IPS-18c (cell line): Measurements from ENCODE around the gene MLX.
"Not testable (repeated sequence)": the region's sequence is repeated elsewhere in the genome, so short reads cannot be mapped to it uniquely, and the experiment has no call there.

ENCODE experiments used
- H3K4me3 ChIP-seq: 2 replicates; pipeline ENCODE4 v1.7.0; 2013; ENCODE audit warnings: low read depth, mild to moderate bottlenecking, low read length, moderate library complexity; ENCODE audit not compliant: insufficient read depth
- H3K9me3 ChIP-seq: one replicate; pipeline ENCODE4 v1.6.1; 2013; ENCODE audit warnings: mild to moderate bottlenecking, low read length, moderate library complexity; ENCODE audit not compliant: control insufficient read depth, insufficient read depth

Gene MLX

DNA sequence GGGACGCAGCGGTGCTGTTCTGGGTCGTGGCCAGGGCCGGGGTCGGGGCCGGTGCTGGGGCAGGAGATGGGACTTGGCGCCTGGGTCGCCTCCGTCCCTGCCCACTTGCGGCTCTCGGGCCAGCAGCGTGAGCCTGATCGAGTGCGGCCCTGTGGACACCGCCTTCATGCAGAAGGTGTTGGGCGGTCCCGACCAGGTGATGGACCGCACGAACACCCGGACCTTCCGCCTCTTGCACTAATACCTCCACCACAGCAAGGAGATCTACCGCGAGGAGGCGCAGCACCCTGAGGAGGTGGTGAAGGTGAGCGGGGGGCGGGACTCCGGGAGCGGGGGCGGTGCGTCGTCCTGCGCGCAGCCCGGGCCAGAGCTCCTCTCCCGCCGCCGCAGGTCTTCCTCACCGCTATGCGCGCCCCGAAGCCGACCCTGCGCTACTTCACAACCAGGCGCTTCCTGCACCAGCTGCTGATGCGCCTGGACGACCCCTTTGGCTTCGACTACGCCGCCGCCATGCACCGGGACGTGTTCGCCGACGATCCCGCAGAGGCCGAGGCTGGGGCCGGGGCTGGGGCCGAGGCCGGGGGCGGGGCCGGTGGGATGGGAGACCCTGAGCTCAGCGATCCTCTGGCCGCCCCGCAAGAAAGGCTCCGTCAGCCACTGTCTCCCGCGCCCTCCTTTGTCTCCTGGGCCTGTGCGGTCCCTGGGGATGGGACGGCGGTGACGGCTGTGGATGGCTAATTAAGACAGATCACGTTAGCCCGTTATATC, 18.6 kb upstream of the MLX start:
- peak overlapping the region; percentile 52 for H3K4me3 ChIP-seq

DNA sequence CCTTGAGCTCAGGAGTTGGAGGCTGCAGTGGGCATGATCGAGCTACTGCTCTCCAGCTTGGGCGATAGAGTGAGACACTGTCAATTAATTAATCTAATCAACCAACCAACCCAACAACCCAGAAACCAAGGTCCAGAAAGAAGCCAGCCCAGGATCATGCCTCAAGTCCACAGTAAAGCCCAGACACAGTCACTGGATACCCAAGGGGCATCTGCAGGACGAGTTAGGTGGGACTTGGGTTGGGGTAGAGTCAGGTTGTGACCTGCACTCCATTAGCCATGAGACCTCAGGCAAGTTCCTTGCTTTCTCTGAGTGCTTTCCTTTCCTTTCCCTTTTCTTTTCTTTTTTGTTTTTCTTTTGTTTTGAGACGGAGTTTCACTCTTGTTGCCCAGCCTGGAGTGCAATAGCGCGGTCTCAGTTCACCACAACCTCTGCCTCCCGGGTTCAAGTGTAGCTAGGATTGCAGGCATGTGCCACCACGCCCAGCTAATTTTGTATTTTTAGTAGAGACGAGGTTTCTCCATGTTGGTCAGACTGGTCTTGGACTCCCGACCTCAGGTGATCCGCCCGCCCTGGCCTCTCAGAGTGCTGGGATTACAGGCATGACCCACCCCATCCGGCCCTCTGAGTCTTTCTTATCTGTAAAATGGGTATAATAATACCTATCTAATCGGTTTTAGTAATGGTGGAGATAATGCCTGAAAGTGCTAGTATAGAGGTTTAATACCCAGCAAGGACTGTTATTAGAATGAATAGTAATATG, 17.7 kb upstream of the MLX start:
- Histone ChIP-seq H3K4me3 (peak overlapping the region; percentile 52; the same call in 1 of the 2 replicates), H3K9me3 (no peaks in the 10 kb centered on the region)

More for the DNA sequence above, 18.6 kb upstream of the MLX start:
- H3K9me3 ChIP-seq: no peaks in the 10 kb centered on the region

DNA sequence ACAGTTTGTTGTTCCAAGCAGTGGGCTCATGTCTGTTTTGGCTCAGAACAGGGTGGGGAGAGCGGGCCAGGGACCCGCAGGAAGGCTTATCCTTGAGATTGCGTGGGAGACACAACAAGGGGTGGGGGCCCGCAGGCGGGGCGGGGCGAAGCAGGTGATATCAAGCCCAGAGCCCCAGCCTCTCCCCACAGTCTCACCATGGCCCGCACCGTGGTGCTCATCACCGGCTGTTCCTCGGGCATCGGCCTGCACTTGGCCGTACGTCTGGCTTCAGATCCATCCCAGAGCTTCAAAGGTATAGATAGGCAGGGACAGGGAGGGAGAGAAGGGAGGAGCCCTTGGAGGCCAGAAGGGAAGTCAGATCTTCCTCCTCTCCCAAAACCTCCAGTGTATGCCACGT, 14.2 kb upstream of the MLX start, which contains the start of gene HSD17B1:
TSS of gene HSD17B1 (plus strand) at position 188 of the 400 bp plus-strand sequence. CDS start at position 199, 11 bp downstream.
- H3K4me3 ChIP-seq: peak within 1 kb of the TSS; percentile 92
- not testable (repeated sequence) for H3K9me3 ChIP-seq

DNA sequence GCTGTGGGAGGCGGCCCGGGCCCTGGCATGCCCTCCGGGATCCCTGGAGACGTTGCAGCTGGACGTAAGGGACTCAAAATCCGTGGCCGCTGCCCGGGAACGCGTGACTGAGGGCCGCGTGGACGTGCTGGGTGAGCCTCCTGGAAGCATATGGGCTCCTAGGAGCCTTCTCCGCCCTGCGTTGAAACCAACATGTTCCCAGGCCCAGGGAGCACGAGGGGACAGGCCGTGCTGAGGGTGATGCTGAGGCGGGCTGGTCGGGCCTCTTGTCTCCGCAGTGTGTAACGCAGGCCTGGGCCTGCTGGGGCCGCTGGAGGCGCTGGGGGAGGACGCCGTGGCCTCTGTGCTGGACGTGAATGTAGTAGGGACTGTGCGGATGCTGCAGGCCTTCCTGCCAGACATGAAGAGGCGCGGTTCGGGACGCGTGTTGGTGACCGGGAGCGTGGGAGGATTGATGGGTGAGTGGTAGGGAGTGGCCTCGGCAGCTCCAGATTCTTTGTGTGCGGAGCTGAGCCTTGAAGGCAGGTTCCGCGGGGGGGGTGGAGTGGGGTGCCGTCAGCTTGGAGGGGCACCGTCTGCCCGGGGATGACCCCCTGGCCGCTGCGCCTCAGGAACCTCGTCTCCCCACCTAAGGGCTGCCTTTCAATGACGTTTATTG, 13.6 kb upstream of the MLX start:
- H3K4me3 ChIP-seq: peak overlapping the region; percentile 92; the same call in 1 of the 2 replicates

DNA sequence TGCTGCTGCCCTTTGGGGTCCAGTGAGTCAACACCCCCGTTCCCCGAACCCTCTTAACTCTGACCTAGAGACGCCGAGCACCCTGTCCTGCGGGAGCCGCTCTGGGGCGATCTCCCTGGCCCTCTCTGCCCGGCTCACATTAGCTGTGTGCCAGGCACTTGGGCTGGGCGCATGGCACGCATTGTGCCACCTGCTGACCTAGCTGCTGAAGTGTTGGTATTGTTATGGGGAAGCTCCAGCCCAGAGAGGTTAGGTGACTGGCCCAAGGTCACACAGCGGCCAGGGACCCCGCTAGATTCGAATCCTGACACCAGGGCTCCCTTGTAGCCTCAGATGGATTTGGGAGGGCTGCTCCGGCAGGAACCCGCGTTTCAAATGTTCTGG, 13.0 kb upstream of the MLX start:
- Histone ChIP-seq H3K4me3 (peak overlapping the region; percentile 92), H3K9me3 (no peaks in the 10 kb centered on the region)

More for the DNA sequence above, 13.6 kb upstream of the MLX start:
- no peaks in the 10 kb centered on the region for H3K9me3 ChIP-seq

DNA sequence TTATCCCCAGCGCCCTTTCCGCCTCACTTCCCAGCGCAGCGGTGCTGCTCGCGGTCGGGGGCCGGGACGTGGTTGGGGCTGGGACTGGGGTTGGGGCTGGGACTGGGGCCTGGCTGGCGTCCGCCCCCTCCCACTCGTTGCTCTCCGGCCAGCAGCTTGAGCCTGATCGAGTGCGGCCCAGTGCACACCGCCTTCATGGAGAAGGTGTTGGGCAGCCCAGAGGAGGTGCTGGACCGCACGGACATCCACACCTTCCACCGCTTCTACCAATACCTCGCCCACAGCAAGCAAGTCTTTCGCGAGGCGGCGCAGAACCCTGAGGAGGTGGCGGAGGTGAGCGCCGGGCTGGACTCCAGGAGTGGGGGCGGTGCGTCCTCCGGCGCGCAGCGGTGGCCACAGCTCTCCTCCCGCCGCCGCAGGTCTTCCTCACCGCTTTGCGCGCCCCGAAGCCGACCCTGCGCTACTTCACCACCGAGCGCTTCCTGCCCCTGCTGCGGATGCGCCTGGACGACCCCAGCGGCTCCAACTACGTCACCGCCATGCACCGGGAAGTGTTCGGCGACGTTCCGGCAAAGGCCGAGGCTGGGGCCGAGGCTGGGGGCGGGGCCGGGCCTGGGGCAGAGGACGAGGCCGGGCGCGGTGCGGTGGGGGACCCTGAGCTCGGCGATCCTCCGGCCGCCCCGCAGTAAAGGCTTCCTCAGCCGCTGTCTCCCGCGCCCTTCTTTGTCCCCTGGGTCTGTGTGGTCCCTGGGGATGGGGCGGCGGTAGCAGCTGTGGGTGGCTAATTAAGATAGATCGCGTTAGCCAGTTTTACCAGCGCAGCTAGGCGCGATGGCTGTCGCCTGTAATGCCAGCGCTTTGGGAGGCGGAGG, 12.4 kb upstream of the MLX start:
- Histone ChIP-seq H3K4me3 (peak overlapping the region; percentile 92), H3K9me3 (no peaks in the 10 kb centered on the region)

DNA sequence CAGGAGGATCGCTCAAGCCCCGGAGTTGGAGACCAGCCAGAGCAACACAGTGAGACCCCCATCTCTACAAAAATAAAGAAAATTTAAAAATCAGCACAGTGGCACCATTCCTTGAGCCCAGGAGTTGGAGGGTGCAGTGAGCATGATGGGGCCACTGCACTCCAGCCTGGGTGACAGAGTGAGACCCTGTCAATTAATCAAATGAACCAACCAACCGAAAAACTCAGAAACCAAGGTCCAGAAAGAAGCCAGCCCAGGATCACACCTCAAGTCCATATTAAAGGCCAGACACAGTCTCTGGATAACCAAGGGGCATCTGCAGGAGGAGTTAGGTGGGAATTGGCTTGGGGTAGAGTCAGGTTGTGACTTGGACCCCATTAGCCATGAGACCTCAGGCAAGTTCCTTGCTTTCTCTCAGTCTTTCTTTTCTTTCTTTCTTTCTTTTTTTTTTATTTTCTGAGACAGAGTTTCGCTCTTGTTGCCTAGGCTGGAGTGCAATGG, 11.7 kb upstream of the MLX start:
- Histone ChIP-seq H3K4me3 (peak overlapping the region; percentile 92), H3K9me3 (no peaks in the 10 kb centered on the region)

DNA sequence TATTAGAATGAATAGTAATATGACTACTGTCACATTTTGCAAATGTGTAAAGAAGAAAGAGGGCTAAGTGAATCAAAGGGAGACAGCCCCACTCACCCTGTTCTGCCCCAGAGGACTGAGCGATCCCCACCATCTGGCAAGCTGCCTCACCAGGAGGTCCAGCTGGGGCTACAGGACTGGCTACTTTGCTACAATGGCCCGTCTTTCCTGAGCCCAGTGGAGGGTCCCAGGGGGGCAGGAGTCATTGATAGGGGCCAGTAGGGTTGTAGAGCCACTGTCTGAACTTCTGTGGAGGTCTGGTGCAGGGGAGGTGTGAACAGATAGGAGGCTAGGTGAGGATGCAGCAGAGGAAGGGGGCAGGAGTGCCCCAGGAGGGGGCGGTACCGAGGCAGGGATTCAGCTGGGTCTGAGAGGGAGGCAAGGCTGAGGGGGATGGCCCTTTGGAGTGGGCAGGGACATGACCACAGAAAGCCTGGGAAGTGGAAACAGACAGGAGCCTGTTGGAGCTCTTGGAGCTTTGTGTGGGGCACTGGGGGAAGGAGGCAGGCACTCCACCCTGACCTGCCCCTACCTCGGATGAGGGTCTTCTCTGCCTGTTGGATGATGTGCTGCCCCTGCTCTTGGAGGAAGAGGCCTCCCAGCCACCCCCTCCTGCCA, 10.8 kb upstream of the MLX start:
- not testable (repeated sequence) for H3K9me3 ChIP-seq, H3K4me3 ChIP-seq

DNA sequence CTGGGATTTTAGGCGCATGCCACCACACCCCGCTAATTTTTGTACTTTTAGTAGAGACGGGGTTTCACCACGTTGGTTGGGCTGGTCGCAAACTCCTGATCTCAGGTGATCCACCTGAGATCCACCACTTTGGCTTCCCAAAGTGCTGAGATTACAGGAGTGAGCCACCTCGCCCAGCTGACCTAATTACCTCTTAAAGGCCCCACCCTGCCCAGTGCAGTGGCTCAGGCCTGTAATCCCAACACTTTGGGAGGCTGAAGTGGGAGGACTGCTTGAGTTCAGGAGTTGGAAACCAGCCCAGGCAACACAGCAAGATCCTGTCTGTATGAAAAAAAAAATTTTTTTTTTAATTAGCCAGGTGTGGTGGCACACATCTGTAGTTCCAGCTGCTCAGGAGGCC, 7.8 kb upstream of the MLX start:
- Histone ChIP-seq H3K4me3 (no peak overlapping the region), H3K9me3 (no peaks in the 10 kb centered on the region)

DNA sequence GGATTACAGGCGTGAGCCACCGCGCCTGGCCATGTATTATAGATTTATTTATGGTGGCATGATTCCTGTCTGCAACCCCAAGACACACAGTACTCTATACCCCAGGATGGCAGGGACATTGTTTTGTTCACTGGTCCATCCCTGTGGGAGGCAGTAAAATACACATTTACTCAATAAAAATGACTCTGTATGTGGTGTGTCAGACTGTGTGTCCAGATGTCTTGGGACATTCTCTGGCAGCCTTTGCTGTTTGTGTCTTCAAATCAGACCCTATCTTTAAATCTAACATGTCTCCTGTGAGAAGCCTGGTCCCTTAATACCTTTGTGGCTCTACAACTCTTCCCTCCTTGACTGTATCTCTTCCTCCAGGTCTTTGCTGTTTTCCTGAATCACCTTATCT, 6.7 kb upstream of the MLX start:
- H3K4me3 ChIP-seq: no peak overlapping the region

DNA sequence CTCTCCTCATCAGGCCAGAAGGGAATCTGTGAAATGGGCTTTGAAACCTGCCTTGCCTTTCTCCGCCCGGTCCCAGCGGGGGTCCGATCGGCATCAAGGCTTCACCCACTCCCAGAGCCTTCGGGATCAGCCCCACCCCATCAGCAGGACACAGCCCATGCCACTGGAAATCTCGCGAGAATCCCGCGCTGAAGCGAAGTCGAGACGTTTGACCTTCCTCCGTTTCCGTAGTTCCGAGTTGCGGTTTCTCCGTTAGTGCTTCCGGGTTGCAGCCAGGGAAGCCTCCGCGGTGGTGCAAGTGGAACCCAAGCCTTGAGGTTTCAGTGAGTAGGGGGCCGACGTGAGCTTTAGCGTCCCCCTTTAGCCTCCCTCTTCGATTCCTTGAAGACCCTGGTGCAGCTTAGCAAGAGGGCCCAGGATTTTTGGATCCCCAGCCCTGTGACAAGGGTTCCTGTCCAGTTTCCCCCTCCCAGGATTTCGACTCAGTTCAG, 5.0 kb upstream of the MLX start, which contains the start of gene COASY:
TSS of gene COASY (plus strand) at position 252 of the 491 bp plus-strand sequence. CDS start 475 bp downstream, outside the sequence.
- Histone ChIP-seq H3K4me3 (peak within 1 kb of the TSS; percentile 95), H3K9me3 (no peaks in the 10 kb centered on the region)

More for the DNA sequence above, 6.7 kb upstream of the MLX start:
- no peaks in the 10 kb centered on the region for H3K9me3 ChIP-seq

DNA sequence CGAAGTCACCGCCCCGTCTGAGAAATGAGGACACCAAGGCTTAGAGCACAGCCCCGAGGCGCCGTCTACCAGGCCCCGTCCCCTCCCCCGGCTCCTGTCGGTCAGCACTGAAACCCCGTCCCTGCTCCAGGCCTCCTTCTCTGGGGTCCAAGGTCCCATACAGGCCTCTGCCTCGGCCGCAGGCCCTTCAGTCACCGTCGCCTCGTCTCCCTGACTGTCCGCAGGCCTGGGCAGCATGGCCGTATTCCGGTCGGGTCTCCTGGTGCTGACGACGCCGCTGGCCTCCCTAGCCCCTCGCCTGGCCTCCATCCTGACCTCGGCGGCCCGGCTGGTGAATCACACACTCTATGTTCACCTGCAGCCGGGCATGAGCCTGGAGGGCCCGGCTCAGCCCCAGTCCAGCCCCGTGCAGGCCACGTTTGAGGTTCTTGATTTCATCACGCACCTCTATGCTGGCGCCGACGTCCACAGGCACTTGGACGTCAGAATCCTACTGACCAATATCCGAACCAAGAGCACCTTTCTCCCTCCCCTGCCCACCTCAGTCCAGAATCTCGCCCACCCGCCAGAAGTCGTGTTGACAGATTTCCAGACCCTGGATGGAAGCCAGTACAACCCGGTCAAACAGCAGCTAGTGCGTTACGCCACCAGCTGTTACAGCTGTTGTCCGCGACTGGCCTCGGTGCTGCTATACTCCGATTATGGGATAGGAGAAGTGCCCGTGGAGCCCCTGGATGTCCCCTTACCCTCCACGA, 4.3 kb upstream of the MLX start:
- peak overlapping the region; percentile 95 for H3K4me3 ChIP-seq
- no peaks in the 10 kb centered on the region for H3K9me3 ChIP-seq

DNA sequence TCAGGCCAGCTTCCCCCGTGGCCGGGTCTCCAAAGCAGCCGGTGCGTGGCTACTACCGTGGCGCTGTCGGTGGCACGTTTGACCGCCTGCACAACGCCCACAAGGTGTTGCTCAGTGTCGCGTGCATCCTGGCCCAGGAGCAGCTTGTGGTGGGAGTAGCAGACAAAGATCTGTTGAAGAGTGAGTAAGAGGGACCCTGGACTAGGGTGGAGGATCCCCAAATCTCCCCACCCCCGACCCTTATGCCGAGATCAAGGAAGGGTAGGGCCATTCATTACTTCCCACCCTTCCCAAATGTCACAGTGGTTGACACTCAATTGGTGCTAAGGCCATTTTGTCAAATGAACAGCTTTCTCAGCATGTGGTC, 3.8 kb upstream of the MLX start:
- H3K9me3 ChIP-seq: no peaks in the 10 kb centered on the region
- H3K4me3 ChIP-seq: peak overlapping the region; percentile 95

DNA sequence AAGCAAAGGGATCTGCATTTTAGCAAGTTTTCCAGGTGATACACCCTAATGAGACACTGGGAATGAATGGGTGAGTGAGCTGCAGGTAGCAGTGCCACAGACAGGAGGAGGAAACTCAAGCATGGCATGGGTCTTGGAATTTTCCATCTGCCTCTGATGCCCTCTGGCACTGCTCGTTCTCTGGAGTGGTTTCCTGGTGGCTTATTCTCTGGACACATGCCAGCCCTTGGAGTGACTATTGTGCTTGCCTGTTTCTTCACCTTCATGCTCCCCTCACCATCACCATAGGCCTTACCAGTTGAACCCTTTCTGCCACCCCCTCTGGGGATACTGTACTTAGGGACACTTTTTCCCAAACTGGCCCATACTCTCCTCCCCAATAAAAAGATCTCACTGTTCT, 3.4 kb upstream of the MLX start:
- Histone ChIP-seq H3K4me3 (peak overlapping the region; percentile 95; the same call in 1 of the 2 replicates), H3K9me3 (no peaks in the 10 kb centered on the region)

DNA sequence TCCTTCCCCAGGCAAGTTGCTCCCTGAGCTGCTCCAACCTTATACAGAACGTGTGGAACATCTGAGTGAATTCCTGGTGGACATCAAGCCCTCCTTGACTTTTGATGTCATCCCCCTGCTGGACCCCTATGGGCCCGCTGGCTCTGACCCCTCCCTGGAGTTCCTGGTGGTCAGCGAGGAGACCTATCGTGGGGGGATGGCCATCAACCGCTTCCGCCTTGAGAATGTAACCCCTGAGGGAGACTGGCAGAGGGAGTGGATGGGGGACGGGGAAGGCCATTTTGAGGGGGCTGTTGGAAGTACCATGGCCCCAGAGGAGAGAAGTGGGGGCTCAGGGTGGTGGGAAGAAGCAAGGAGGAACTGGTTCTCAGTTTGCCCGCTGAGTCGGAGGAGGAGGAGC, 3.0 kb upstream of the MLX start:
- Histone ChIP-seq H3K9me3 (no peaks in the 10 kb centered on the region), H3K4me3 (no peak overlapping the region)
